Endodermal cell (in vitro differentiated cells): Measurements from ENCODE around the gene UNC93A. TPM values are rescaled to one million over a fixed set of nuclear protein-coding genes. Genes with fewer than 3 reads are reported as not detected.
"Not testable (repeated sequence)": the region's sequence is repeated elsewhere in the genome, so short reads cannot be mapped to it uniquely, and the experiment has no call there.

ENCODE experiments used
- DNase-seq: peaks from one replicate; pipeline ENCODE4 v3.0.0-alpha.2; 2017
- H3K27ac ChIP-seq: 2 replicates; pipeline ENCODE4 v1.5.1; 2013; ENCODE audit warnings: mild to moderate bottlenecking, low read depth, low read length, moderate library complexity
- H3K27me3 ChIP-seq: 2 replicates; pipeline ENCODE4 v1.6.1; 2013; ENCODE audit warnings: mild to moderate bottlenecking, low read length, moderate library complexity; ENCODE audit not compliant: insufficient read depth, control insufficient read depth, poor library complexity, severe bottlenecking
- H3K36me3 ChIP-seq: 2 replicates; pipeline ENCODE4 v1.7.0; 2013; ENCODE audit warnings: mild to moderate bottlenecking, low read length, moderate library complexity; ENCODE audit not compliant: control insufficient read depth, insufficient read depth
- H3K4me1 ChIP-seq: one replicate; pipeline ENCODE4 v1.7.0; 2013; ENCODE audit warnings: low read length; ENCODE audit not compliant: control insufficient read depth, insufficient read depth
- H3K4me3 ChIP-seq: 2 replicates; pipeline ENCODE4 v1.5.1; 2013; ENCODE audit warnings: mild to moderate bottlenecking, low read length, moderate library complexity
- H3K9ac ChIP-seq: 2 replicates; pipeline ENCODE4 v1.6.1; 2013; ENCODE audit warnings: mild to moderate bottlenecking, low read length, moderate library complexity; ENCODE audit not compliant: poor library complexity, severe bottlenecking; ENCODE audit errors: extremely low read depth
- H3K9me3 ChIP-seq: 2 replicates; pipeline ENCODE4 v1.6.1; 2013; ENCODE audit warnings: mild to moderate bottlenecking, low read length, moderate library complexity; ENCODE audit not compliant: control insufficient read depth
- H3K27ac Mint-ChIP-seq: 2 replicates; pipeline ENCODE4 v1.8.0; 2020; ENCODE audit warnings: mixed read lengths
- H3K27me3 Mint-ChIP-seq: 2 replicates; pipeline ENCODE4 v1.8.0; 2021; ENCODE audit warnings: mild to moderate bottlenecking, mixed read lengths; ENCODE audit not compliant: insufficient read depth
- H3K36me3 Mint-ChIP-seq: 2 replicates; pipeline ENCODE4 v1.8.0; 2020; ENCODE audit warnings: low read depth, mixed read lengths
- H3K4me1 Mint-ChIP-seq: 2 replicates; pipeline ENCODE4 v1.8.0; 2020; ENCODE audit warnings: mixed read lengths
- H3K4me3 Mint-ChIP-seq: 2 replicates; pipeline ENCODE4 v1.8.0; 2020; ENCODE audit warnings: mild to moderate bottlenecking, moderate library complexity, mixed read lengths
- H3K9me3 Mint-ChIP-seq: 2 replicates; pipeline ENCODE4 v1.8.0; 2020; ENCODE audit warnings: mild to moderate bottlenecking, mixed read lengths
- WGBS, 2 experiments: methylation state at CpG; one replicate each; pipeline versions ENCODE4 v1.1.5 to v1.1.7; 2013; ENCODE audit warnings: missing lambda C conversion rate in 2 of 2, mixed read lengths in 1 of 2; ENCODE audit not compliant: insufficient coverage in 1 of 2, insufficient read length in 1 of 2; 5-methylcytosine and 5-hydroxymethylcytosine counted together
- total RNA-seq, 2 donors: library from RNA; stranded (reverse); fragmentation: NEBNext Ultra II Directional in 1 of 2; extraction: Animal tissue kit (Norgen Biotek cat#: 25700) in 1 of 2; gene quantifications; 2 replicates in 1 of 2; 3 replicates in 1 of 2; pipeline ENCODE4 v1.2.1, GENCODE V29; 2021
- TF ChIP-seq, protein P1 (sequence below): fragments of 200-600 bp; sonication (generic); conservative IDR thresholded peaks from 2 replicates; pipeline ENCODE4 v1.5.0; 2021; ENCODE audit warnings: antibody characterized with exemption, mild to moderate bottlenecking

The UNC93A gene
- total RNA-seq, 2 donors from 2014 or later, result 2.0 to 4.0 TPM

DNA sequence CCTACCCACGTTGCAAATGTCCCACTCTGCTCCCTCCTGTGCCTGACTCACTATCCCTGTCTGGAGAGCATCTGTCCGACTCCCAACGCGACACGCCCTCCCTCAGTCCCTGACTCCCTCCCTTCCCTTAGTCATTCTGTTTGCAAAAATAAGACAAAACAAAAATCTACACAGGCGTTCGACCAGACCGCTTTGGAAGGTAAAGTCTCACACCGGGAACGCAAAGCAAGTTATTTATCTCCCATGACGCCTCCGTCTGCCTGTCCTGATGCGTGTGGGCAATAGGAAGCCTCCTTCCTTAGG, 29.6 kb downstream of the UNC93A start:
- H3K27ac ChIP-seq, H3K4me1 ChIP-seq, H3K4me3 Mint-ChIP-seq, H3K9me3 ChIP-seq, H3K36me3 Mint-ChIP-seq, DNase-seq, H3K9me3 Mint-ChIP-seq, H3K27me3 Mint-ChIP-seq, H3K27me3 ChIP-seq, H3K9ac ChIP-seq, H3K27ac Mint-ChIP-seq, H3K4me3 ChIP-seq, H3K36me3 ChIP-seq: not testable (repeated sequence)
- peaks cover 13% of the 10 kb centered on the region for H3K4me1 Mint-ChIP-seq
- 94 to 100% methylated on average over 3 to 13 of the region's 13 CpGs for WGBS, 2 experiments

DNA sequence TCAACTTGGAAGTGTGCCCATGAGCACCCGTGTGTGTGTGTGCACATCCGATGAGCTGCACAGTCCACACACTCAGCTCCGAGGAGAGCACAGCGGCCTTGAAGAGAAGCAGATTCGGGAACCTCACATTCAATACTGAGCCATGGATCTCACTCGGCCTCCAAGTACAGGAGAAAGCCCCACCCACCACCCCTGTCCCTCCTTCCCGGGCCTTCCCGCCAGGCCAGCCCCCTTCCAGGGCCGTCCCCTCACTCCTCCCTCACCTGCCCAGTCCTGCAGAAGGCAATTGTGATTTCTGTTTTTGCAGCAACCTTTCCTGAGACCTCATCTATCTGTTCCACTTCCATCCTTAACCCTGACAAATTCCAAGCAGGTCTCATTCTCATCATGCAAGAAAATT, 30.1 kb downstream of the UNC93A start:
- not testable (repeated sequence) for H3K4me3 ChIP-seq, H3K36me3 ChIP-seq, H3K9ac ChIP-seq, H3K9me3 Mint-ChIP-seq, H3K9me3 ChIP-seq, H3K4me1 ChIP-seq, H3K27me3 ChIP-seq, H3K27ac Mint-ChIP-seq, H3K27me3 Mint-ChIP-seq, H3K4me3 Mint-ChIP-seq, H3K36me3 Mint-ChIP-seq, H3K27ac ChIP-seq
- DNase-seq, result peak; percentile 43
- 67 to 87% methylated on average over 1 to 8 of the region's 9 CpGs for WGBS, 2 experiments
- peaks cover 13% of the 10 kb centered on the region for H3K4me1 Mint-ChIP-seq

DNA sequence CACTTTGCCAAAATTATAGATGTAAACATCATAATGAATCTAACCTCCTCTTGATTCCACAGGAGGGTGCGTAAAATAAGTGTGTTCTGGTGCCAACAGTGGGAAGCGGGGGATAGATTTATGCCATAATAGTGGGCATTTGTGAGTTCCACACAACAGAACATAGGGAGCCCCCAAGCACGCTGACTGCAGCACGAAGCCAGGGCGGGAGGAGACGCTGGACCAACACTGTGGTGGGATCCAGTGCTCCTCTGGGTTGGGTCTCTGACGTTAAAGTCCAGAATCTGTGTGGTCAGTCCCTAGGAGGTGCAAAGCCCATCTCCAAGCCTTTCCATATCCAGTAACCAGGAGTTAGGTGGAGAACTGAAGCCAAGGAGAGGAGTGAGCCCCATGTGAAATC, 32.0 kb downstream of the UNC93A start:
- Mint-ChIP-seq H3K27ac (no peak overlapping the region), H3K4me3 (no peak overlapping the region)

DNA sequence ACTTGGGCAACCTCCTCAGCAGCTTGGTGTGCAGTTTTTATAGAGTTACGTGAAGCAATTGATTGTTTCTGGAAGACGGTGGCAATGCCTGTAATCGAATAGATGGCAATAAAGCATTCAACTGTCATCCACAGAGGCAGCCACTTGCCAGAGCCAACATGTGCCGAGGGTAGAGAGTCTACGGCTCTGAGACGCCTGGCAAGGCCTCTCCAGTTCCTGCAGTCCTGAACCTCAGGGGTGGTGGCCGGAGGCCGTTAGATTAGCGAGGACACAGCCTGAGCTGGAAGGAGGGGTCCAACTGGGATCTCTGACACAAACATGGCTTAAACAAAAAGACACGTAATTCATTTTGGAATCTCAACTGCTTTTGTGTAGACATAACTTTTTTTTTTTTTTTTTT, 33.0 kb downstream of the UNC93A start:
- H3K27me3 ChIP-seq, result no peaks in the 10 kb centered on the region
- no peaks in the 10 kb centered on the region for H3K4me1 ChIP-seq
- Mint-ChIP-seq H3K27ac (no peak overlapping the region), H3K4me1 (peaks cover 2% of the 10 kb centered on the region), H3K36me3 (no peaks in the 10 kb centered on the region), H3K27me3 (peaks cover 4% of the 10 kb centered on the region), H3K9me3 (peaks cover 4% of the 10 kb centered on the region), H3K4me3 (no peak overlapping the region)
- H3K27ac ChIP-seq, result no peak overlapping the region
- no peak overlapping the region for H3K9ac ChIP-seq
- no peaks in the 10 kb centered on the region for H3K9me3 ChIP-seq
- TF ChIP-seq, protein P1, sequence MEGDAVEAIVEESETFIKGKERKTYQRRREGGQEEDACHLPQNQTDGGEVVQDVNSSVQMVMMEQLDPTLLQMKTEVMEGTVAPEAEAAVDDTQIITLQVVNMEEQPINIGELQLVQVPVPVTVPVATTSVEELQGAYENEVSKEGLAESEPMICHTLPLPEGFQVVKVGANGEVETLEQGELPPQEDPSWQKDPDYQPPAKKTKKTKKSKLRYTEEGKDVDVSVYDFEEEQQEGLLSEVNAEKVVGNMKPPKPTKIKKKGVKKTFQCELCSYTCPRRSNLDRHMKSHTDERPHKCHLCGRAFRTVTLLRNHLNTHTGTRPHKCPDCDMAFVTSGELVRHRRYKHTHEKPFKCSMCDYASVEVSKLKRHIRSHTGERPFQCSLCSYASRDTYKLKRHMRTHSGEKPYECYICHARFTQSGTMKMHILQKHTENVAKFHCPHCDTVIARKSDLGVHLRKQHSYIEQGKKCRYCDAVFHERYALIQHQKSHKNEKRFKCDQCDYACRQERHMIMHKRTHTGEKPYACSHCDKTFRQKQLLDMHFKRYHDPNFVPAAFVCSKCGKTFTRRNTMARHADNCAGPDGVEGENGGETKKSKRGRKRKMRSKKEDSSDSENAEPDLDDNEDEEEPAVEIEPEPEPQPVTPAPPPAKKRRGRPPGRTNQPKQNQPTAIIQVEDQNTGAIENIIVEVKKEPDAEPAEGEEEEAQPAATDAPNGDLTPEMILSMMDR, result no peak
- no peak overlapping the region for H3K4me3 ChIP-seq
- DNase-seq, result peak; percentile 28
- 95 to 96% methylated on average over 10 of the region's 10 CpGs for WGBS, 2 experiments
- no peaks in the 10 kb centered on the region for H3K36me3 ChIP-seq

More for the DNA sequence above, 32.0 kb downstream of the UNC93A start:
- Histone ChIP-seq H3K27me3 (no peaks in the 10 kb centered on the region), H3K4me3 (no peak overlapping the region), H3K9ac (no peak overlapping the region), H3K36me3 (no peaks in the 10 kb centered on the region), H3K9me3 (no peaks in the 10 kb centered on the region), H3K27ac (no peak overlapping the region), H3K4me1 (no peaks in the 10 kb centered on the region)
- Mint-ChIP-seq H3K27me3 (peaks cover 4% of the 10 kb centered on the region), H3K9me3 (peaks cover 4% of the 10 kb centered on the region), H3K36me3 (no peaks in the 10 kb centered on the region), H3K4me1 (peaks cover 2% of the 10 kb centered on the region)
- 89 to 92% methylated on average over 2 to 7 of the region's 7 CpGs for WGBS, 2 experiments
- TF ChIP-seq, protein P1, result no peak
- DNase-seq, result peak; percentile 18
